Epidermal melanocyte (primary cell): ENCODE results near the gene MED12L.

Experiments
- DNase-seq: peaks from one replicate; pipeline ENCODE4 v3.0.0; 2011; ENCODE audit warnings: low spot score; ENCODE audit not compliant: insufficient read length

MED12L gene

DNA sequence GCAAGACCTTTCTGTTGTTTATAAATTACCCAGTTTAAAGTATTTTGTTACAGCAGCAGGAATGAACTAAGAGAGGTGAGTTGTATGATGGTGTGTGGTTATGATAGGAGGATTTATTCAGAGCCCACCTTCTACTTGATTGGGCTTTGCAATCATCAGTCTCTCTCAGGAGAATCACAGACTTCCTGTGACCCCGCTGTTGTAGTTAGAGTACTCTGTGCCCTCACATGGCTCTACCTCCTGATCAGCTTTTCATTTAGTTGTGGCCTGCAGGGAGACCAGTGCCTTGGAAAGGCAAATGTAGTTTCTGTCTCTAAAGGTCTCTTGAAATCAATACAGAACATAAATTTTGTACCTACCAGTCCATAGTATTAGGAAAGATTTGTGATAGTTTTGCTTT lies 200.5 kb downstream of the MED12L start:
- no peak for DNase-seq

DNA sequence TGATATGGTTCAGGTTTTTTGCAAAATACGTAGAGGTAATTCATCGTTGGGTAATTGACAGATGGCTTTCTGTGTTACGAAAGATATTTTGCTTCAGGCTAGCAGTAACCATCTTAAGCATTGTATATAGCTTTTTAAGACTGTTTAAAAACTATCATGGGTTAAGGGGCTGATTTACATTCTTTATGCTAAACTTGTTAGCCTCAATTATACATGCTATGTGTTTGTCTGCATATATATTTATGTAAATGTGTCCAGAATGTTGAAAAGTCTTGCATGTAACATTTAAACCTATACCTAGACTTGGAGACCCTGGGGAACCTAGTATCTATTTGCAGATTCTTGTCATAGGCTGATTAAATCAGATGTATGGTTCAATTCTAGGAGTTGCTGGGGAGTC lies 204.0 kb downstream of the MED12L start:
- no peak for DNase-seq

DNA sequence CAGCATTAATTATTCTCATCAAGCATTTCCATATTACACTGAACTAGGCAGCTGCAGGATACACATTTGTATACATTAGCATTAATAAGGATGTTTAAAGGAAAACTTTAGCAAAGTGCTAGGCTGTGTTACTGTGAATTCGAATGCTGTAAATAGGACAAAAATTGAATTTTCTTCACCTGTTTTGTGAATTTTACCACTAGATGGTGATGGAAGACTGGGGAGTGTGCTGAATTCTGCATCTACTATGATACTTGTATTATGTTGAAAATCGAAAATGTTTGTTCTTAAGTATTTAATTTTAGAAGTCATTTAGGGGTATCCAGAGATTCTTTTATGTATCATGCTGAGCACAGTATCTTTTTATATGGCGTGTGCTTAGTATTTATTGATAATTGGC lies 205.2 kb downstream of the MED12L start:
- DNase-seq, result no peak

GRCh38 chr3:151293127-151293526 lies 207.7 kb downstream of the MED12L start:
- DNase-seq, result no peak

- no peak for DNase-seq
These were observed 210.8 kb downstream of the MED12L start for GRCh38 chr3:151296226-151296625.

GRCh38 chr3:151297429-151297828 lies 212.0 kb downstream of the MED12L start:
- no peak for DNase-seq

GRCh38 chr3:151299006-151299405 lies 213.5 kb downstream of the MED12L start:
- no peak for DNase-seq

DNA sequence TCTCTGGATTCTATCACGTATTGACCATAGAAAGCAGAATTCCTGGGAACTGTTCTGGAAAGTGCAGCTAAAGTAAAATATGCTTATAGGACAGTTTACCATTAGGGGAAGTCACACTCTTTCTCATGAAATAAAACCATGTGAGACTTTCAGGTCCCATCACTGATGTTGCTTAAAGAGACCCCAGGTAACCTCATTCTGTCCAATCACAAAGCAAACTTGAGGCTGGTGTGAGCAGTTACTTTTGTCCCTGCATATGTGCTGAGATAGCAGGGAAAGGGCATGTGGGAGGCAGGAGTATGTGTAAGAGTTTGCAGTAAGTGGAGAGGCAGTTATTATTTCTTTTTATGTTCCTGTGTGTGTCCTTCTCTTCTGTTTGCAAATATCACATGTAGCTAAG lies 215.1 kb downstream of the MED12L start:
- DNase-seq, result no peak

GRCh38 chr3:151301787-151302186 lies 216.3 kb downstream of the MED12L start:
- no peak for DNase-seq

- no peak for DNase-seq
These were observed 218.3 kb downstream of the MED12L start for GRCh38 chr3:151303751-151304150.

DNA sequence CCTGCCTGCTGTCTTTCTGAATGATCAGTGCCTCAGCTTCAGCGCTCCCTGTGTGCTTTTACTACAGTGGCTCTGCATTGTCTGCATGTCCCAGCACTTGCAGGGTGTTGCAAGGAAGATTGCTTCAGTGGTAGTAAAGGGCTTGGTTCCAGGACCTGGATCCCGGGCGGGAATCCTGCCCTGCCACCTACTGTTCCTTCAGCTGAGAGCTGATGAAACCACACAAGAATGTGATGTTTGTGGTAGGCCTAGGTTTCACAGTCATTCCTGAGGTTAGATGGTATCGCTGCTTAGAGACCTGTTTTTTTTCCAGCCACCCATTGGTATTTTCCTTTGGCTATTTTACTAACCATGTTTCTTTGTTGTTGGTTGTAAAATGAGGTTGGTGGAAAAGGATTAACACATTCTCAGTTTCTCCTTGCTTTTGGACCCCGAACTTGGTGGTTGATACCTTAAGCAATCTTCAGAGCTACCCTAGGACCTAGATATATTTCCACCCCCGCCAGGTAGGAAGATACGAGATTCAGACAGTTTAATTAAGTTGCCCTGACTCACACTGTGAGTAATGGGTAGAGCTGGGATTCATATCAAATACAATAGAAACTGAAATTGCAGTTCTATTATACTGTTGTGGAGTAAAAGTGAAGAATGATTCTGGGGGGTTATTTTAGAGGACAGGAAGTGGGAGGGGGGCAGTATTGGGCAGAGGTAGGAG lies 219.8 kb downstream of the MED12L start:
- peak; percentile 38 for DNase-seq

- DNase-seq, result no peak
These were observed 220.3 kb downstream of the MED12L start for GRCh38 chr3:151305775-151306151.

DNA sequence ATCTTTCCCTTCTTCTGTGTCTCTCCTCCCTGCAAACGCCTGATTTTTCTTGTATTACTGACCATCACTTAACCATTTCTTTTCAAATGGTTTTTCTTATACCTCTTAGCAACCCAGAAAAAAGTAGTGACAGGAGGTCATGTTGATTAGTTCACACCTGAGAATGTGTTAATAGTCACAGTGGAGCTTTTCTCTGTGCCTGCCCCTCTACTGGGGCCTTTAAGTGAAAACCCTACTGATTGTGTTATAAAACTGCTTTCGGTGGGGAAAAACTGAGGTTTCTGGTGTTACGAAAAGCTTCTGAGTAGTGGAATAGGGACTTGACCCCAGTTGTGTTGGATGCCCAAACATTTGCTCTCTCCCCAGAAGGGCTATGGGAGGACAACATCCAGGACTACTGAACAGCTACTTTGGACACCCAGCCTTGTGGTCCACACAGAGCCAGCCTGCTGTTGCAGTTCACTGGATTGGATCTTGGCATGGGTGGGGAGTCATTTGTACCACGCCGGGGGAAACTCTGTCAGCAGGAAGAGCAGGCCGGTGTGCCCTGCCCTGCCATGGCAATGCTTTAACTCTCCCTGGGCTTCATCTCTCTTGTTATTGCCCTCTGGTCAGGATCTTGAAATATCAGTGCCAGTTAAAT lies 220.8 kb downstream of the MED12L start:
- no peak for DNase-seq

GRCh38 chr3:151307131-151307530 lies 221.7 kb downstream of the MED12L start:
- DNase-seq, result no peak

GRCh38 chr3:151307583-151308488 lies 222.4 kb downstream of the MED12L start:
- DNase-seq, result no peak

- no peak for DNase-seq
These were observed 224.1 kb downstream of the MED12L start for GRCh38 chr3:151309566-151309965.

DNA sequence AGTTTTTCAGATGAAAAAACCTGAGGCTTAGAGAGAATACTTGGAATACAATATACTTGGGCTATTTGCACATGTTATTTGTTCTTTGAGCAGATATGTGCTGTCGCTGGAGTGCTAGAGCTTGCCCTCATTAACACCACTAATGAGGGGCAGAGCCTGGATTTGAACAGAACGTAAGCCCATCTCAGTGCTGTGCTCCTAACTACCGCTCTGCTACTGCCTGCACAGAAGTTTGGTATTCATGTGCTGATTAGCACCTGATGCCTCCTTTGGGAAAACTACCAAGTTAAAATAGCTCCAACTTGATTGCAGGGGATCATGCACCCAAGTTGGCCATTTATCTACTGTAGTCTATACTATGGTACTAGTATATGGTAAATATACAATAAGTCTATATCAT lies 227.5 kb downstream of the MED12L start:
- no peak for DNase-seq

- DNase-seq, result no peak
These were observed 228.7 kb downstream of the MED12L start for GRCh38 chr3:151314137-151314536.

DNA sequence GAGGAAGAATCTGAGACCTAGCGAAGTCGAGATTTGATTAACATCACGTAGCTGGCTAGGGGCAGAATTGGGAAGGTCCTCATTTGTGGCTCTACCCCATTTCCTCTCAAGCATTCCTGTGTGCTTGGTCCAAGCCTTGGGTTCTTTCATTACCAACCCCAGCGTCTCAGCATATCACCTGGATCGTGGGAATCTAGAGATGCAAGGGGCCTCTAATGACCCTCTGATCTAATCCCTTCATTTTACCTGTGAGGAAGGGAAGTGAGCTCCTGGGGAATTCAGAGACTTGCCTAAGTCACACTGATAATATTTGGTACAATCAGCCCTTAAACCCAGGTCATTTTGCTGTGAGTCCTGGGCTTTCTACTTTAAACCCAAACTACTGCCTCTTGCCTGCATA lies 229.1 kb downstream of the MED12L start:
- DNase-seq, result no peak

GRCh38 chr3:151315136-151315535 lies 229.7 kb downstream of the MED12L start:
- no peak for DNase-seq

DNA sequence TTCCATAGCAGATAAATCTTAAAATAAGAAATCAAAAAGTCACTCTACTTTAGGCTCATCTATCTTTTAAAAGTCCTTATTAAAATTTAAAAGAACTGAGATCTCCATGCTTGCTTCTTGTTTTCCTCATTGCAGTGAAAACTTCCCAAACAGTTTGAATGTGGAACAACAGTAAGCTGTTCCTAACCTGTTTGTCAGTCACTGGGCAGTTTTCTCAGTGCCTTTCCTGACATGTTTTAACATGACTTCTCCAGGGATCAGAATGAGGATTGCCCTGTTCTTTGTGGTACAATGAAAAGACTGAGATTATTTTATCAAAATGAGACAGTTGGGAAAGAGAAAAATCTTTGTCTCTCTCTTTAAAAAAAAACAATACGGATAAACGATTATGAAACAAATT lies 230.4 kb downstream of the MED12L start:
- no peak for DNase-seq

- no peak for DNase-seq
These were observed 231.0 kb downstream of the MED12L start, which contains the start of gene GPR87 for GRCh38 chr3:151316267-151316991. TSS of gene GPR87 (minus strand) at chr3:151316820. CDS start at chr3:151300100, 16,720 bp downstream.
